ENCODE results near the gene SLC2A4RG.

- TF ChIP-seq CTCF (IDR thresholded peaks at IDR 0.05; ENCODE audit: poor library complexity) = no peak
- TF ChIP-seq EZH2phosphoT487 (IDR thresholded peaks at IDR 0.05; ENCODE audit: low read depth, severe bottlenecking, unreplicated experiment) = no peak
- no peak for TF ChIP-seq EZH2 (IDR thresholded peaks at IDR 0.05; ENCODE audit: borderline replicate concordance)
Measured at GRCh38 chr20:63772781-63773518, 33.4 kb downstream of the SLC2A4RG start.

Measured in hepatocyte (in vitro differentiated cells).